ENCODE data around the gene FANCC.

The FANCC gene

DNA sequence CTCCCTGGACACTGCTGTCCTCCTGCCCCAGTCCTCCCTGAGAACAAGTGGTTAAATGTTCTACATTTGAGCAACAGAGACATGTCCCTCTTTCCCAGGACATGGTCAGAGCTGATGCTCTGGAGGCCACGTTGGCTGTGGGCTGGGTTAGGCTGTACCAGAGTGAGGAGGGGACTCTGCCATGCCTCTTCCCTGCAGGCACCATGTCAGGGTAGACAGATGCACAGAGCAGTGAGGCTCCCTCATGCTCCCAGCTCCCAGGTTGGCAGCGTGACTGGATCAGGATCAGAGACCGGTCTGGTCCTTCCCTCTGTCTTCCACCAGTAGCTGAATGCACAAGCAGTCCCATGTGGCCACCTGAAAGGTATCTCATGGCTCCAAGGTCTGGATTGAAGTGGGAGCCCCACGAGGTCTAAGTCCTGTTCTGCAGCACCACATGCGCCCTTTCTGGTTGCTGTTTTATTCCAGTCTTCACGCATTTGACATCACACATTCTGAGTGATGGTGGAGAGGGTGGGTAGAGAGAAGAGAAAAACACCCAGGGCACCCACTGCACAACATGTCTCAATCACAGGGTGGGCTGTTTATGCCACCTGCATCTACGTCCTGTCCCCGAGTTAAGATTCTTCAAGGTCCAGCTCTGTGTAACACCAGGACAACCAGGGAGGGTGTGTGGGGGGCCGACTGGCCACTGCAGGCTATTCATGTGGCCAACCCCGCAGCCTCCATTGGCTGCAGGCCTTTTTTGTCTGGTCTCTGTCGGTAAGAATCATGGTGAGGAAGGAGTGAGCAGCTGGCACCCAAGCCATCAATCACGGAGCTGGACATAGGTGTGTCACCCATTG lies 204.9 kb downstream of the FANCC start:
- DNase-seq, result no peak

DNA sequence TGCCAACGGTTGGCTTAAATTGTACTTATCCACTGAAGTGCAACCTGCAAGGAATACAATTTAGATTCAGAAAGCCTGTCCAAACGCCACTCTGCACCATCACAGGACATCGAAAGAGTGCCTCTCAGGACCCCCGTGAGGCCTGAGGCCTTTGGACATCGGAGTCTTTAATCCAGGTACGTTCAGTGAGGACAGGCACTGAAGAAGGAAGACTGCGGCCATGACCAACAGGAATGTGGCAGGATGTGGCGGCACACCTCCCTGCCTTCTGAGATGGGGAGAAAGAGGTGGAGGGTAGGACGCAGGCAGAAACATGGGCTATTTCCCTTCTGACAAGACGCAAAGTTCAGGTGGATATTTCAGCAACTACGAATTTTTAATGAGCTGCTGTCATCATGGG lies 205.8 kb downstream of the FANCC start:
- no peak for DNase-seq

DNA sequence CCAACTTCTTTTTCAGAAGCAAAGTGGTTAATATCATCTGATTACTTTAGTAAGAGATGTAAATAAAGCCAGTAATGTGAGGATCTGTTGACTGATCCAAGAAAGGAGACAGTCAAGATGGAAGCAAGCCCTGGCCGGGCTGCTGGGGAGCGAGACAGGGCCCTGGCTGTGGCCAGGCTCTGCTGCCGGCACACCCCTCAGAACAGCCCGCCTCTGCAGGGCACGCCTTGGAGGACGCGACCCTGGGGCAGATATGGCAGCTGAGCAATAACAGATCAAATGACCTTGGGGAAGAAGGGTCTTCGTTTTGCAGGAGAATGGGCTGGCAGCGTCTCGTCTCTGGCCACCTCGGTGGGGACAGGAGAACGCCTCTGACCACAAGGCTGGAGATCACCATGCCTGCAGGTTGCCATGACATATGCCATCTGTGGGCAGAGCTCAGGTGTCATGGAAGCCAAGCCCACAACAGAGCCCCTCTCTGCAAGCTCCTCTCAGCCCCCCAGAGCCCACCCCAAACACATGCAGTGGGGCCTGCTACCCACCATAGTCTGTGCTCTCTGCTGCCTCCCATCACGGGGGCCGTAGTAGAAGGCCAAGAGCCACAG lies 206.5 kb downstream of the FANCC start:
- no peak for DNase-seq

DNA sequence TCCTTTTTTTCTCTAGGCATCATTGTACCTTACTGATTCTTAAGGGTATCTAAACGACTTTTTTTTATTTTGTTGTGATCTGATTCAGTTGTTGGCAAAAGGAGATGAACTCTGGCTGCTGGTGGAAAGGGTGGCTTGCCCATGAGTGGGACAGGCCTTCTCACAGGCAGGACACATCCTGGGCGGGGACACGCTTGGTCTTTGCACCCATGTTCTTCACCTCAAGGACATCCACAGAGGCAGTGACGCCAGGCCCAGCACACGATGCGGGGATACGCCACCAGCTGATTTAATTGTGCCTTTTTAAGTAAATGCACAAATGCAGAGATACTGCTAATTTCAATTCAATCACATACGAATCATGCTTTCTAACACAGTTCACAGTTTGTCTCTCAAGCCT lies 208.1 kb downstream of the FANCC start:
- no peak for DNase-seq

DNA sequence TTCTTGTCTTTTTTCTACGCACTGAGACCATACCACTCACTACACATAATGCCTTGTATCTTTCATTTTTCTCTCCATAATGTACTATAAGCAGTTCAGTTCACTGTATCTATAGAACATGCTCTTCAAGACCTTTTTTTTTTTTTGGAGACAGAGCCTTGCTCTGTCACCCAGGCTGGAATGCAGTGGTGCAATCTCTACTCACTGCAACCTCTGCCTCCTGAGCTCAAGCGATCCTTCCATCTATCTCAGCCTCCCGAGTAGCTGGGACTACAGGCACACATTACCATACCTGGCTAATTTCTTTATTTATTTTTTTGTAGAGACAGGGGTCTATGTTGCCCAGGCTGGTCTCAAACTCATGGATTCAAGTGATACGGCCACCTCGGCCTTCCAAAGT lies 208.7 kb downstream of the FANCC start:
- DNase-seq, result no peak

DNA sequence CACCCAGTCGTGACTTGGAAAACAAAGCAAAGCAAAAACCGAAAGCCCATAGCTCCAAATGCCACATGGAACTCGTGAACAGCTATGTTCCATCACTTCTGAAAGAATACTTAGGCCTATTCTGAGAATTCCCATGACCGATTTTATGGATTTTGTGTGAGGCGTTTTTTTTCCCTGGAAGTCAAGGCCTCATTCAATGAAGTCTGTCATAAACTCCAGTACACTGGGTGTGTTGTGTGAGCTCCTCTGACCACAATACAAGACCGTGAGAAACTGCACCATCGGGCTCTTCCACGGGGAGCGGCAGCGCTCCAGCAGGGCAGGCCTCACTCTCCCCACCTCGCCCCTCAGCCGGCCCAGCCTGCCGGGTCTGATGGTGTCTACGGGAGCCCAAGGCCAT lies 209.5 kb downstream of the FANCC start:
- no peak for DNase-seq

DNA sequence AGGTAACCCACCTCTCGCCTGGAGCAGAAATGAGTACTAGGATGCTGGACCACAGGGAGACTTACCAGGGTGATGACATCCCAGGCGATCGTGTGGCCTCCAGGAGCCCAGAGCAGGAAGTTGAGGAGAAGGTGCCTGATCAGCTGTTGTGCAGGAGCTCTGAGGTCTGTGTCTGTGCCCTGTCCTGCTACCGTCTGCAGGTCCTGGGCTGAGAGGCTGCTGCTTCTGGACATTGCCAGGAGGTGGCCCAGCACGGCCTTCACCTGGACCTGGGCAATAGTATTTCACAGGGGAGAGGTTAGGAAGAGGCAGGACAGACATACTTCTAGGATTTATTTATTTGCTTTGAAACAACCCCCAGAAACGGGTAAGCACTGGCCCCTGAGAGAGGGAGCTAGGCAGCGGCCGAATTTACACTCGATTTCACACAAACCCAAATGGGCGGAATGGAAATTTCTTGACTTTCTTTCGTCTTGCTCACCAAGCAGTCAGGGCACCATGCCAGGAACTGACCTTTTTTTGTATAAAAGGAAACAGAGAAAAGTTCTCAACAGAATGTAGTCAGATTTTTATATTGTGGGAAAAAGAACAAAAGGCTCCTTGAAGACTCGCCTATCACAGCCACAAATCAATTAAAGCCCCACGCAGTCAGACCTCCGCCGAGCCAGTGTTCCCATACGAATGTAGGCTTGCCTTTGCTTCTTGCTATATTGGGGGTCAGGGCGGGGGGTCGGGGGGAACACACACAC lies 210.3 kb downstream of the FANCC start:
- DNase-seq, result no peak

DNA sequence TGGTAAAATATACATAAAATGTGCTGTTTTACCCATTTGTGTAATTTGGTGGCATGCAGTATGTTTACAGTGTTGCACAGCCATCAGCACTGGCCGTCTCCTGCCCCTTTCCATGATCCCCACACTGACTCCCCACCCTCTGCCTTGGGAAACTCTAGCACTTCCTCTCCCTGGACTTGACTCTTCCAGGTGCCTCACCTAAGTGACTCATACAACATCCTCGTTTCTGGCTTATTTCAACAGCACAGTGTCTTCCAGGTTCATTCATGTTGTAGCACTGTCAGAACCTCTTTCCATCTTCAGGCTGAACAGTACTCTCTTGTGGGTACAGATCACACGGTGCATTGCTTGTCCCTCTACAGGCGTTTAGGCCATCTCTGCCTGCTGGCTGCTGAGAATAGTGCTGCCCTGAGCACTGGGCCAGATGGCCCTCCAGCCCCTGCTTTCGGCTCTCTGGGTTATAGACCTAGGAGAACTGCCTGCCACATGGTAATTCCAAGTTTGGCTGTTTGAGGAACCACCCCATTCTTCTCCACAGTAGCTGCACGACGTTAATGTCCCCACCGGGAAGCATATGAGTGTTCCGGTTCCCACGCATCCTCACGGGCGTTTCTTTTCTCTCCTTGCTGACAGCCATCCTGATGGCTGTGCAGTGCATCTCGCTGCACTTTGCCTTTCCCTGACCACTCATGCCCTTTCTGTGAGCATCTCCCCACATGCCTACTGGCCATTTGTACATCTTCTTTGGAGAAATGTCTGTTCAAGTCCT lies 211.8 kb downstream of the FANCC start:
- no peak for DNase-seq

DNA sequence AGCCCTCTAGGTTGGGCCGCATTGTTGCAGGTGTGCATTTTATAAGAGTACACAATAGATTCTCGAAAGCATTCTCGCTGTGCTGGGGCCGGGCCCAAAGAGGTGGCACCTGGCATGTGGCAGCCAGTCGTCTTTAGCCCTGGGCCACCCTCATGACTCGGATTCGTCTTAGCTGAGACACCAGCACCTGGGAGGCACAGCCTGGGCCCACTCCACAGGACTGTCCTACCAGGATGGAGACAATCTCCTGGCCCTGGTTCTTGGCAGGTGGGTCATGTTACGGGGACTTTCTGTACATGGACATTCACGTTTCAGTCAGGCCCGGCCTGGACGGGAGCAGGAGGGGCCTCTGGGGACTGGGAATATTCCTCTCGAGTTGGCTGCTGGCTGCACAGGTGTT lies 212.5 kb downstream of the FANCC start:
- no peak for DNase-seq

DNA sequence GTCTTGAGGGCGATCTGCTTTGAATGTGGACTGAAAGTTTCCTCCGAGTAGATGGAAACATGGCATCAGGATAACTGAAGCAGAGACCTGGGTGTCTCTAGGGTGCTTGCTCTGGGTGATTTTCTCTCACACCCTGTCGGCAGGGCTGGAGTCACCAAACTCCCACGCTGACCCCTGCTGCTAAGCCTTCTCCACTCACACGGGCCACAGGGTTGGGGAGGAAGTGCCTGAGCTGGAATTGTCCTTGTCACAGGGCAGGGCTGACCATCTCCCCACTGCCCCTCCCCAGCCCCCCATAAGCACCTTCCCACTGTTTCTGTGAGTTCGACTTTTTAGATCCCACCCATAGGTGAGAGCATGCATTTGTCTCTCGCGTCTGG lies 212.9 kb downstream of the FANCC start:
- DNase-seq, result no peak

DNA sequence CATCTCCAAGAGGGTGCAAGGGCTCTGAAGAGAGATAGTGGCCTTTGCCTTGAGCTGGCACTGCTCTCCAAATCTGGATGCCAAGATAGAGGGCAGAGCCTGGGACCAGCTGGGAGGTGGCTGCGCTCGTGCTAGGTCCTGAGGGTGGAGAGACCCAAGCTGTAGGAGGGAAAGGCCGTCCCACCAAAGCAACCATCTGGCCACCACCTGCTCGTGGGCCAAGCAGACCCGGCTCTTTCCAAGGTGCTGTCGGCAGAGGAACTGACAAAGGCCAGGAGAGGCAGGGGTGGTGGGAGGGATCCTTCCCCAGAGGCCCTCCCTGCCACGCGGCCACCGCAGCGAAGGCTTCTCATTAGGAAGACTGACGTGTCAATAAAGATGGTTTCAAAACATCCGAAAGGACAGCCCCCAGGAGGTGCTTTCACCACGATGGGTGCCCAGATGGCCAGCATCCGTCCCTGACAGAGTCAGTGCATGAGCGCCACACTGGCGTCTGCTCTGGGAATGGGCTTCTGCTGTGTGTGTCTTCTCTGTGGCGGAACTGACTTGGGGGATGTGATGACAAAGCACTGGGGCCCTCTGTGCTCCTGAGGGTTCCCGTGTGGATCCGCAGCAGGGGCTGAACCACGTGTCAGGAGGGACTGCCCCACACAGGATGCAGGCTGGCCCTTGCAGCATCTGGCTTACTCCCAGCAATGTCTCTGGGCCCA lies 213.5 kb downstream of the FANCC start:
- no peak for DNase-seq

DNA sequence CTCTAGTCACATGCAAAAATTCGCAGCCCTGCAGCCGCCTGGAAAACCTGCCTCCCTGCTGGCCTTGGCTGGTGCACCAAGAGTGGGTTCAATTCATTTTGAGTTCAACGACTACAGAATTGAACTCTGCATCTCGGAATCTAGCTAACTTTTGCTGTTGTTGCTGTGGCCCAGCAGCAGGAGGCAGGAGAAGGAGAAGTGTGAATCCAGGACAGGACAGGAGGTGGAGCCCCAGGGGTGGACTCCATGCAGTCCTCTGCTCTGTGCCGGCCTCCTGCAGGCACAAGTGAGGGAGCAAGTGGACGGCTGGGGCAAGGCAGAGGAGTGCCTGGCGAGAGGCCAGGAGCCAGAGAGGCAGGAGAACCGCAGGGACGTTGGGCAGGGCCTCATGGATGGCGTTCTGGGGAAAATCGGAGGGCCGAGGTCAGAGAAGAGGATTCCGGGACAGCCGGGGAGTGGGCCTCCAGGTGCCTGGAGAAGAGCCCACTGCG lies 214.2 kb downstream of the FANCC start:
- no peak for DNase-seq

DNA sequence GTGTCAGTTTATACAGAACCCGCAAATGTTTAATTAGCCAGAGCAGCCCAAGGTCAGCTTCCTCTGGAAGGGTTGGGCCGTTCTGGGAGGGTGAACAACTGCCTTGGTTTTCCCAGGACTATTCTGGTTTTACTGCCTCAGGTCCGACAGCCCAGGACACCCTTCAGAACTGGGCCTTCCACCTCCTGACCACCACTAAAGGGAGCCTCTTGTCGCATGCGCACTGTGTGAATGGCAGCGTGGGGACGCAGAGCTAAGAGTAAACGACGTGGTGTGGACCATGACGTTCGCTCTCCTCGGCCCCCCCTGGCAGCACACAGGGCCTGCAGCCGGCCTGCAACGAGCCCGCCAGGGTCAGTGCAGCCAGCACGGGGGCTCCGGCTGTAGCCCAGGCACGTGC lies 214.9 kb downstream of the FANCC start:
- no peak for DNase-seq

DNA sequence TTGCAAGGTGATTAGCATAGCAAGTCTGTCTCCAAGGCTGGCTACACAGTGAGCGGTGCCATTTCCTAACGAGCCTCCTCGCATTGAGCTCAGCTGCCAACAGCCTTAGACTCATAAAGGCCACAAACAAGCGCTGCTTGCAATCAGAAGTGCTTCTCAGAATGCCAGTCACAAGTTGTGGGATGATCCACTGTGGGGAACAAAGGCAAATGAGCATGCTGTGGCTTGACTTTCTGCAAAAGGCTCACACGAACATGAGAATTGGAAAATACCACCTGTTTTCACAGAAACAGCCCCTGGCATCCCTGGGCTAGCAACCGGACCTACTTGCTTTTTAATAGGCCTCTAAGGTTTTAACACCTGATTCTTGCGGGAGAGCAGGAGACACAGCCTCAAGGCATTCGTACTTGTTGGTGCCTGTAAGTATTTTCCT lies 215.5 kb downstream of the FANCC start:
- peak; percentile 80 for DNase-seq

DNA sequence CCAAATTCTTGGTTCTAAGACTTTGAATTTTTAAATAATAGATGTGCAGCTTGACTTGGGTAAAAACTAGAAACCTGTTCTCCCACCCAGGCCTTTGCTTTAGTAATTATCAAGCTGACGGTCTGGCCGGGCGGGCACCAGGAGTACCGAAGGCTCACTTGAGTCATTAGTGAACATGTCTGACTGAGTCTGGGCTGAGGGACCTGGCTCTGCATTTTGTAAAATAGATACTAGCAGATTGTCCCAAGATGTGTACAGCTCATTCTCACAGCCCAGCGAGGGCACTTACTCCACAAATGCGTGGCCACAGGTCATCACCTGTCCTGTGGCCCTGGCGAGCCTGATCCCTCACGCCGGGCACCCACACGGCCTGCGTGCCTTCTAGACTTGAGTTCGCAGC lies 216.2 kb downstream of the FANCC start:
- DNase-seq, result no peak

DNA sequence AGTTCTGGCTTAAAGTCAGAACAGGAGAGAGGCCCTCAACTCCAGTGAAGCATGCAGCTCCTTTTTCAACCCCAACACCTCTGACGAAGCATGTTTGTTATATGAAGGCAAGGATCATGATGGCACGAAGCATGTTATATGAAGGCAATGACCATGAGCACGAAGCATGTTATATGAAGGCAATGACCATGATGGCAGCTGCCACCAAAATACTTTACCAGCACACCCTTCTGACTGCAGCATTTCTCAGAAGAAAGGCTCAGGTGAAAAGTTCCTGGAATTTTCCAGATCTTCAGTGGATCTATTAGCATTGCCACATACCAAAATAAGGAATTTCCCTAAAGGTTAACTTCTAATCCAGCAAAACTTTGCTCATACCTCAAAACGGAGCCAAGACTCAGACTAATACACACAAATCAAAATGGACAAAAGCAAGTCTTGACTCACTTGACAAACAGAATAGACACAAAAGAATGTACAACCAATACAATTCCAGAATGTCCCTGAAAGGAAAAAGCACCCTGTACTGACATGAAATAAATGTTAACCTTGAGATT lies 217.4 kb downstream of the FANCC start:
- DNase-seq, result no peak

DNA sequence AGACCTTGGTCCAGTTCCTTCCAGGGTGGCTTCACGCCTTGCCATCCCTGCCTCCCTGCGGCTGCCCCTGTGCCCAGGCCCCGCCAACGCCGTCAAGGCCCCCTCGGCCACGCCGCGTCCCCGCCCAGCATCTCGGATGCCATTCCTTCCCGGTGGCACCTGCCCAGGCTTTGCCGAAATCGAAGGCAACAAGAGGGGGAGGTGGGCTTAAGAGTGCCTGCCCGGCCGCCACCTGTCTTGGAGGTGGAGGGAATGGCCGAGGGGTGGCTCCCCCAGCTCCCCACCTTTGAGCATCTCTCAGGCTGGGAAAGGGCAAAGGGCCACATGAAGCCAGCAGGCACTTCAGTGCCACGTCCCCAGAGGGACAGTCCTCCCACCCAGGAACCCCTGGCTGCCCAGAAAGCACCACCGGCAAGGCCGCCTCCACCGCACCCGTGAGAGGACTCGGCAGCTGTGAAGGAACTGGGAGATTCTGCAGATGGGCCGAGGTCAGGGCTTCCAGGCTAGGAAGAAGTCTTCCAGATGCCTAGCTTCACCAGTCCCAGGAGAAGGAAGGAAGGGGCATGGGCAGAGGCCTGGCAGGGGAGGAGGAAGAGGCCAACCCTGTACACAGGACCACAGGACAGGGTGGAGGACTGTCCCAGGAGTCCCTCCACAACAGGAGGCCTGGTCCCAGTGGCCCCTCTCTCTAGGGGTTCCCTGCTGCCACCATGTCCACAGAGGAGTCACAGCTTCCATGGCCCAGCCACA lies 218.0 kb downstream of the FANCC start:
- DNase-seq, result no peak

DNA sequence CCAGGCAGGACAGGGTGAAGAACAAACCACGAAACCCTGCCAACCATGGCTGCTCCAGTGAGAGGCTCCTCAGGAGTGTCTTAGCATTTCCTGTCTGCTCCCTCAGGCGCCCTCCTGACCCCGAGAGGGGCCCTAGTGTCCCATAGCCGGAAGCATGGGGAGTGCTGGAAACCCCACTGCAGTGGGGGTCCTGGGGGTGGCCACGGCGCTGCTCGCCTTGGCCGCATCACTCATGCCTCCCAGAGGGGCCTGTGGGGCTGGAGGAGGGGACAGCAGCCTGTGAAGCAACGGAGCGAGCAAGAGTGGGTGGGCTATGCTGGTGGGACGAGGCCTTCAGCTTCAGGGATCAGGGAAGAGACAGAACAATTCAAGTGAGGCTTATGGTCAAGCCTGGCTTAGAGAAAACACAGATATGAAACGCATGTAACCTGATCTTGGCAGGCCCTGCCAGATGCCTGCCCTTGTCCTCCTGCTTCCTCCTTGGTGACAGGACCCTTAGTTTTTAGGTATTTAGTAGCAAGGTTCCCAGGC lies 219.1 kb downstream of the FANCC start:
- DNase-seq, result no peak

DNA sequence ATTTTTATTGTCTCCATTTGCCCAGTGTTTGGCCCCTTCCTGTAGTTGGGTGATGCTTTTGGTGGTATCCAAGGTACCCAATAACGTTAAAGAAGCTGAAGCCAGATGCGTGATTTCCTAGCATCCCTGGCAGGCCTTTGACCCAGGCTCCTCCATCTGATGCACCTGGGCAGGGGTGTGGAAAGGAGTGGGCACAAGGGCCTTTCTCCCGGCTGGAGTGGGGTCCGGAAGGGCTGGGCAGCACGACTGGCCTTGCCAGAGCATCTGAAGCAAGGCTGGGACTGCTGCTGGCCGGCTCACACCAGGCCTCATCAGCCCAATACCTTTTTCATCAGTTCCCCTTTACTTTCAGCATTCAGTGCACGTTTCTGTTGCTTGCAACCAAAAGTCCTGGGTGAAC lies 220.2 kb downstream of the FANCC start:
- DNase-seq, result no peak

DNA sequence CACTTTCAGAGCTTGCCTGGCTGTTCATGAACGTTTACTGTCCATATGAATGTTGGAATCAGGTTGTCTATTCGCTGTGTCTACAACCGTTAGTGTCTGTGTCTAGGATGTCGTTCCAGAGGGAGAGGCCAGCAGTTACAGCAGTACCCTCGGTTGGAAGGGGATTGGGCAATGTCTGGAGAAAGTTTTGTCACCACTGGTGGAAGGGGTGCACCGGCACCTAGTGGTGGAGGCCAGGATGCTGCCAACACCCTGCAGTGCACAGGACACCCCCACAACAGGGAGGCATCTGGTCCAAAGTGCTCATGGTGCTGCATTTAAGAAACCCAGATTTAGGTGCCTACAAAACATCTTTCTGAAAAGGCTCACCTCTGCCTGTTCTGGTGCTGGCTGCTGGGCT lies 220.7 kb downstream of the FANCC start:
- DNase-seq, result no peak

DNA sequence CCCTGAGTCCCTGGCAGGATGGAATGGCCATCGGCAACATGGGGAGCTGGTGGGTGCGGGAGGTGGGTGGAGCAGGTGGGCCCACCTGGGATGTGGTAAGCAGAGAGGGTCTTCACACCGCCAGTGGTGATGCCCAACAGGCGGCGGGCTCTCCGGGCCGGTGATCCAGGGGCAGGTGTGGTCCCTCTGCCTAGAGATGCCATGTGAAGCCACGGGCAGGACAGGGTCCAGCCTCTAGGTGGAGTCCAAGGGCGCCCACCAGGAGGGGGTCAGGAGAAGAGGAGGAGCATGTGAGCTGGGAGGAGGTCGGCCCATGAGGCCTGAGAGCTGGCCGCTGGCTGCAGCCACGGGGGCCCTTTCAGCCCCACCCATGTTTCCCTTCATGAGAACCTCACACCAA lies 221.1 kb downstream of the FANCC start:
- no peak for DNase-seq

All from NCI-H1105 (cell line).